Activated CD4-positive, alpha-beta T cell treated with anti-CD3 and anti-CD28 coated beads for 36 hours (primary cell): ENCODE results near the gene TMEM214. TPM values are rescaled to one million over a fixed set of nuclear protein-coding genes. Genes with fewer than 3 reads are reported as not detected.
A peak's percentile ranks its signal among the peaks of the same experiment; 100 is the strongest.

ENCODE experiments used
- ATAC-seq: fragments of 200-7000 bp; cut with Tn5 transposase; one replicate; pipeline ENCODE4 v1.10.0; 2021; ENCODE audit warnings: mild to moderate bottlenecking, moderate library complexity
- CTCF ChIA-PET: fragments of 350-600 bp; sonication (Branson Sonifier 250); formaldehyde crosslinking; loops from one replicate; lab custom pipeline; 2021; ENCODE audit warnings: antibody characterized with exemption; lab: Charles Lee
- POLR2A ChIA-PET: fragments of 350-600 bp; sonication (Branson Sonifier 250); formaldehyde crosslinking; loops from one replicate; lab custom pipeline; 2021; ENCODE audit warnings: antibody characterized with exemption, inconsistent platforms; lab: Charles Lee
- DNase-seq: peaks from one replicate; pipeline ENCODE4 v3.0.0-alpha.2; 2020
- H3K27ac Mint-ChIP-seq: one replicate; pipeline ENCODE4 v1.8.0; 2021; ENCODE audit warnings: mixed read lengths
- H3K27me3 Mint-ChIP-seq: one replicate; pipeline ENCODE4 v1.8.0; 2021; ENCODE audit warnings: mixed read lengths
- H3K36me3 Mint-ChIP-seq: one replicate; pipeline ENCODE4 v1.8.0; 2021; ENCODE audit warnings: low read depth, mixed read lengths
- H3K4me1 Mint-ChIP-seq: one replicate; pipeline ENCODE4 v1.8.0; 2021; ENCODE audit warnings: mixed read lengths
- H3K4me3 Mint-ChIP-seq: one replicate; pipeline ENCODE4 v1.8.0; 2021; ENCODE audit warnings: mild to moderate bottlenecking, moderate library complexity, mixed read lengths
- H3K9me3 Mint-ChIP-seq: one replicate; pipeline ENCODE4 v1.8.0; 2021; ENCODE audit warnings: low read depth, mixed read lengths
- intact Hi-C, 2 experiments: fragments of 100-400 bp; cut with DNase I in 1 of 2; cut with micrococcal nuclease in 1 of 2; formaldehyde crosslinking; loops; one replicate each; pipeline versions ENCODE4 v1.14.2 to v1.15.1; 2022 to 2024; cut with DNase I, micrococcal nuclease
- total RNA-seq, 2 experiments: library from RNA; stranded (reverse); gene quantifications; one replicate each; pipeline ENCODE4 v1.2.3, GENCODE V29; 2021

The TMEM214 gene
- total RNA-seq, 2 experiments from 2014 or later, result 54.1 to 69.1 TPM

GRCh38 chr2:27025281-27025800, 7.4 kb upstream of the TMEM214 start:
- ChIA-PET CTCF (no interaction called here), POLR2A (no interaction called here)
- Mint-ChIP-seq H3K27me3 (no peaks in the 10 kb centered on the region), H3K4me1 (peaks cover 8% of the 10 kb centered on the region), H3K9me3 (no peaks in the 10 kb centered on the region), H3K36me3 (peaks cover 9% of the 10 kb centered on the region), H3K27ac (no peak overlapping the region), H3K4me3 (no peak overlapping the region)
- intact Hi-C loops, result no loop called here
- DNase-seq (no peak), ATAC-seq (no peak)

- H3K27ac Mint-ChIP-seq, result no peak overlapping the region
Observed at GRCh38 chr2:27025861-27026851, 6.6 kb upstream of the TMEM214 start.

DNA sequence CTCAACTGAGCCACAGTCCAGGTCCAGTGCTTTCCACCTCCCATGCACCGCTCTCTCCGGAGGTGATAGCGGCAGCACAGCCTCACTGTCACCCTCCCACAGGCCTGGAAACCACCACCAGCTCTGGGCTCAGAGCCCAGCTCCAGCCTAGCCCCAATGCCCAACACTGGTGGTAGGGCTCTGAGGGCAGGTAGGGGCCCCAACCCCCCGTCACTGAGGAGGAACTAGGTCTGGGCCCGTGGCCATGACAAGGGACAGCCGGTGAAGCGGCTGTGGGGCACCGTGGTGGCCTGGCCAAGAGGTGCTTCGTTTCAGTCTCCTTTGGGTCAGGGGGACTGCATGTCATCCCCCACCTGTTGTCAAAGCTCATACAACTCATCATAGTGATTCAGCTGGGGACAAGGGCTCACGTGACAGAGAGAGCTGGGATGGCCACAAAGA, 5.5 kb upstream of the TMEM214 start:
- ATAC-seq, result no peak
- H3K36me3 Mint-ChIP-seq, result peaks cover 18% of the 10 kb centered on the region
- CTCF ChIA-PET, result no interaction called here

More at GRCh38 chr2:27025861-27026851, 6.6 kb upstream of the TMEM214 start:
- ChIA-PET POLR2A (no interaction called here), CTCF (no interaction called here)
- H3K4me1 Mint-ChIP-seq, result peaks cover 13% of the 10 kb centered on the region
- DNase-seq (no peak), ATAC-seq (no peak)
- no peaks in the 10 kb centered on the region for H3K27me3 Mint-ChIP-seq
- H3K36me3 Mint-ChIP-seq, result peaks cover 13% of the 10 kb centered on the region
- intact Hi-C loops, result no loop called here
- H3K4me3 Mint-ChIP-seq, result no peak overlapping the region
- H3K9me3 Mint-ChIP-seq, result no peaks in the 10 kb centered on the region

GRCh38 chr2:27029051-27029450, 3.7 kb upstream of the TMEM214 start:
- no peaks in the 10 kb centered on the region for H3K9me3 Mint-ChIP-seq
- no peaks in the 10 kb centered on the region for H3K27me3 Mint-ChIP-seq
- H3K27ac Mint-ChIP-seq, result no peak overlapping the region
- peaks cover 29% of the 10 kb centered on the region for H3K4me1 Mint-ChIP-seq
- ChIA-PET POLR2A (no interaction called here), CTCF (interaction anchor here (0.5 to 0.6 kb wide), 2 partner anchors 8 to 14 kb away, joined by 3 to 4 read pairs; no protein-coding TSS in a partner anchor)
- ATAC-seq, result no peak
- no peak for DNase-seq
- no peak overlapping the region for H3K4me3 Mint-ChIP-seq
- intact Hi-C loops, result no loop called here
- peaks cover 21% of the 10 kb centered on the region for H3K36me3 Mint-ChIP-seq

More for the DNA sequence above, 5.5 kb upstream of the TMEM214 start:
- intact Hi-C loops, result no loop called here
- no peak for DNase-seq
- no peaks in the 10 kb centered on the region for H3K9me3 Mint-ChIP-seq
- no peaks in the 10 kb centered on the region for H3K27me3 Mint-ChIP-seq
- H3K4me3 Mint-ChIP-seq, result no peak overlapping the region
- POLR2A ChIA-PET, result no interaction called here
- H3K27ac Mint-ChIP-seq, result no peak overlapping the region
- H3K4me1 Mint-ChIP-seq, result peaks cover 22% of the 10 kb centered on the region

- Mint-ChIP-seq H3K4me1 (peaks cover 39% of the 10 kb centered on the region), H3K27ac (peak overlapping the region; percentile 74), H3K36me3 (peaks cover 56% of the 10 kb centered on the region), H3K4me3 (peak overlapping the region; percentile 89), H3K27me3 (no peaks in the 10 kb centered on the region), H3K9me3 (no peaks in the 10 kb centered on the region)
- intact Hi-C loops, result no loop called here
- POLR2A ChIA-PET, result interaction anchor here (0.6 to 1.6 kb wide), 3 partner anchors 17 to 48 kb away, joined by 3 to 15 read pairs (median 5); partner anchors contain the start of genes AGBL5 and OST4
- ATAC-seq (no peak), DNase-seq (no peak)
- CTCF ChIA-PET, result interaction anchor here (0.7 to 3.0 kb wide), 7 partner anchors 13 to 1864 kb away, joined by 3 to 17 read pairs (median 4); partner anchors contain the start of gene AGBL5
Observed at GRCh38 chr2:27033253-27033852, 588 bp downstream of the TMEM214 start.

- no peak overlapping the region for H3K27ac Mint-ChIP-seq
- no peaks in the 10 kb centered on the region for H3K9me3 Mint-ChIP-seq
- intact Hi-C loops, result no loop called here
- H3K27me3 Mint-ChIP-seq, result no peaks in the 10 kb centered on the region
- CTCF ChIA-PET, result interaction anchor here (3.3 kb wide), 1 partner anchor 21 kb away, joined by 10 read pairs; no protein-coding TSS in a partner anchor
- no peak overlapping the region for H3K4me3 Mint-ChIP-seq
- no peak for DNase-seq
- peaks cover 20% of the 10 kb centered on the region for H3K4me1 Mint-ChIP-seq
- POLR2A ChIA-PET, result no interaction called here
- ATAC-seq, result no peak
- peaks cover 70% of the 10 kb centered on the region for H3K36me3 Mint-ChIP-seq
Observed at GRCh38 chr2:27038012-27038411, 5.2 kb downstream of the TMEM214 start.

- ChIA-PET POLR2A (interaction anchor here (1.3 kb wide), 1 partner anchor 13 kb away, joined by 4 read pairs; the partner anchor contains the start of gene AGBL5), CTCF (interaction anchor here (0.7 to 3.3 kb wide), 4 partner anchors 21 to 264 kb away, joined by 3 to 10 read pairs (median 3); no protein-coding TSS in a partner anchor)
- H3K27ac Mint-ChIP-seq, result no peak overlapping the region
- DNase-seq (no peak), ATAC-seq (no peak)
- peaks cover 70% of the 10 kb centered on the region for H3K36me3 Mint-ChIP-seq
- H3K4me1 Mint-ChIP-seq, result peaks cover 16% of the 10 kb centered on the region
- H3K4me3 Mint-ChIP-seq, result no peak overlapping the region
- intact Hi-C loops, result no loop called here
- no peaks in the 10 kb centered on the region for H3K9me3 Mint-ChIP-seq
- no peaks in the 10 kb centered on the region for H3K27me3 Mint-ChIP-seq
Observed at GRCh38 chr2:27038631-27039339, 6.0 kb downstream of the TMEM214 start.

GRCh38 chr2:27039426-27039825, 6.7 kb downstream of the TMEM214 start:
- H3K27ac Mint-ChIP-seq, result no peak overlapping the region
- no peak overlapping the region for H3K4me3 Mint-ChIP-seq
- H3K4me1 Mint-ChIP-seq, result peaks cover 9% of the 10 kb centered on the region
- no peaks in the 10 kb centered on the region for H3K27me3 Mint-ChIP-seq
- ChIA-PET CTCF (interaction anchor here (0.7 to 3.3 kb wide), 5 partner anchors 20 to 130 kb away, joined by 3 to 10 read pairs (median 3); no protein-coding TSS in a partner anchor), POLR2A (interaction anchor here (1.3 kb wide), 1 partner anchor 12 kb away, joined by 4 read pairs; the partner anchor contains the start of gene AGBL5)
- DNase-seq (no peak), ATAC-seq (no peak)
- no peaks in the 10 kb centered on the region for H3K9me3 Mint-ChIP-seq
- H3K36me3 Mint-ChIP-seq, result peaks cover 64% of the 10 kb centered on the region
- intact Hi-C loops, result no loop called here

- H3K36me3 Mint-ChIP-seq, result peaks cover 67% of the 10 kb centered on the region
Observed at GRCh38 chr2:27039871-27040270, 7.1 kb downstream of the TMEM214 start.

DNA sequence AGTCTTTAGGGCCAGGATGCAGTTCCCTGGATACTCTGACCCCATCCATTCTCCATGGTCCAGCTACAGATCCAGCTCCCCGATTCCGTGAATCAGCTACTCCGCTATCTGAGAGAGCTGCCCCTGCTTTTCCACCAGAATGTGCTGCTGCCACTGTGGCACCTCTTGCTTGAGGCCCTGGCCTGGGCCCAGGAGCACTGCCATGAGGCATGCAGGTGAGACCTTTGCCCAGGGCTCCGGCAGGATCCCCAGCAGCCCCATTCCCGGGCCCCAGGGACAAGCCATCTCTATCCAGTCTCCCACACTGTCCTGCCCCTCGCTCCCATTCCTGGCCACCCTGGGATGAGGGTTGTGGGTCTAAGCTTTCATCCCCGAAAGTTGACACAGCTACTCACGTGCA, 7.5 kb downstream of the TMEM214 start:
- Mint-ChIP-seq H3K4me1 (peaks cover 4% of the 10 kb centered on the region), H3K36me3 (peaks cover 63% of the 10 kb centered on the region), H3K27ac (no peak overlapping the region), H3K27me3 (no peaks in the 10 kb centered on the region), H3K4me3 (no peak overlapping the region), H3K9me3 (no peaks in the 10 kb centered on the region)
- DNase-seq (no peak), ATAC-seq (no peak)
- intact Hi-C loops, result no loop called here
- CTCF ChIA-PET, result interaction anchor here (0.5 to 1.1 kb wide), 5 partner anchors 11 to 59 kb away, joined by 3 to 5 read pairs (median 3); no protein-coding TSS in a partner anchor
- POLR2A ChIA-PET, result interaction anchor here (1.3 kb wide), 1 partner anchor 10 kb away, joined by 3 read pairs; no protein-coding TSS in a partner anchor

More at GRCh38 chr2:27039871-27040270, 7.1 kb downstream of the TMEM214 start:
- no peak for DNase-seq
- Mint-ChIP-seq H3K9me3 (no peaks in the 10 kb centered on the region), H3K27ac (no peak overlapping the region), H3K27me3 (no peaks in the 10 kb centered on the region), H3K4me1 (peaks cover 8% of the 10 kb centered on the region), H3K4me3 (no peak overlapping the region)
- no peak for ATAC-seq
- CTCF ChIA-PET, result interaction anchor here (0.9 to 1.2 kb wide), 4 partner anchors 11 to 130 kb away, joined by 3 to 5 read pairs (median 4); no protein-coding TSS in a partner anchor
- intact Hi-C loops, result no loop called here
- POLR2A ChIA-PET, result interaction anchor here (1.3 kb wide), 1 partner anchor 12 kb away, joined by 4 read pairs; the partner anchor contains the start of gene AGBL5
